Measurements from ENCODE around the gene HNMT.

Gene HNMT

GRCh38 chr2:138023976-138024375 lies 59.7 kb downstream of the HNMT start (continued):
- TF ChIP-seq ZBTB21 (tag by site-specific recombination; IDR thresholded peaks at IDR 0.05) (no peak), ZBTB49 (tag by site-specific recombination; IDR thresholded peaks at IDR 0.05; ENCODE audit: low read depth) (no peak), ZBTB10 (tag by site-specific recombination; IDR thresholded peaks at IDR 0.05) (no peak)

GRCh38 chr2:138026111-138027020 lies 62.1 kb downstream of the HNMT start:
- Histone ChIP-seq H3K9me3 (ENCODE audit: control insufficient read depth, insufficient read depth, low read depth, low read length) (no peaks in the 10 kb centered on the region), H3K4me3 (ENCODE audit: low read depth, low read length) (no peak overlapping the region), H3K4me1 (ENCODE audit: control insufficient read depth, insufficient read depth, low read length) (no peaks in the 10 kb centered on the region), H3K27ac (ENCODE audit: extremely low read depth, low read depth, low read length) (no peak overlapping the region), H3K36me3 (ENCODE audit: control insufficient read depth in 2 of 2, insufficient read depth in 1 of 2, low read length in 2 of 2) (no peaks in the 10 kb centered on the region)
- TF ChIP-seq OSR2 (tag by site-specific recombination; IDR thresholded peaks at IDR 0.05) (no peak), ZNF549 (tag by site-specific recombination; IDR thresholded peaks at IDR 0.05) (no peak), ZNF433 (tag by site-specific recombination; IDR thresholded peaks at IDR 0.05; ENCODE audit: low read depth) (no peak), ZNF132 (tag by site-specific recombination; IDR thresholded peaks at IDR 0.05; ENCODE audit: borderline replicate concordance) (no peak), ZNF837 (tag by site-specific recombination; IDR thresholded peaks at IDR 0.05) (no peak), ZXDB (tag by site-specific recombination; IDR thresholded peaks at IDR 0.05) (no peak), ZNF692 (tag by site-specific recombination; IDR thresholded peaks at IDR 0.05) (no peak), ZNF645 (tag by site-specific recombination; IDR thresholded peaks at IDR 0.05) (no peak), ZNF221 (tag by site-specific recombination; IDR thresholded peaks at IDR 0.05; ENCODE audit: borderline replicate concordance) (no peak), ZSCAN16 (tag by site-specific recombination; IDR thresholded peaks at IDR 0.05) (no peak)
- ChIA-PET POLR2A (interaction anchor here (0.5 kb wide), 1 partner anchor 76 kb away, joined by 3 read pairs; no protein-coding TSS in a partner anchor), CTCF (interaction anchor here (0.6 to 0.7 kb wide), 2 partner anchors 62 to 136 kb away, joined by 3 to 5 read pairs; no protein-coding TSS in a partner anchor)

GRCh38 chr2:138028538-138028937 lies 64.3 kb downstream of the HNMT start:
- Histone ChIP-seq H3K9me3 (ENCODE audit: control insufficient read depth, insufficient read depth, low read depth, low read length) (no peaks in the 10 kb centered on the region), H3K4me1 (ENCODE audit: control insufficient read depth, insufficient read depth, low read length) (no peaks in the 10 kb centered on the region), H3K4me3 (ENCODE audit: low read depth, low read length) (no peak overlapping the region), H3K36me3 (ENCODE audit: control insufficient read depth in 2 of 2, insufficient read depth in 1 of 2, low read length in 2 of 2) (no peaks in the 10 kb centered on the region), H3K27ac (ENCODE audit: extremely low read depth, low read depth, low read length) (no peak overlapping the region)
- POLR2A ChIA-PET: no interaction called here
- TF ChIP-seq PRDM2 (tag by site-specific recombination; IDR thresholded peaks at IDR 0.05; ENCODE audit: borderline replicate concordance): no peak
- TF ChIP-seq ZNF426 (tag by site-specific recombination; IDR thresholded peaks at IDR 0.05): no peak
- CTCF ChIA-PET: no interaction called here
